ELR (cell line): Measurements from ENCODE around the gene CLBA1.

ENCODE experiments used
- DNase-seq: peaks from one replicate; pipeline ENCODE4 v3.0.0-alpha.2; 2015; ENCODE audit warnings: low read depth

CLBA1 gene

GRCh38 chr14:104979758-104980610 lies 5.6 kb upstream of the CLBA1 start:
- DNase-seq, result peak; percentile 63

DNA sequence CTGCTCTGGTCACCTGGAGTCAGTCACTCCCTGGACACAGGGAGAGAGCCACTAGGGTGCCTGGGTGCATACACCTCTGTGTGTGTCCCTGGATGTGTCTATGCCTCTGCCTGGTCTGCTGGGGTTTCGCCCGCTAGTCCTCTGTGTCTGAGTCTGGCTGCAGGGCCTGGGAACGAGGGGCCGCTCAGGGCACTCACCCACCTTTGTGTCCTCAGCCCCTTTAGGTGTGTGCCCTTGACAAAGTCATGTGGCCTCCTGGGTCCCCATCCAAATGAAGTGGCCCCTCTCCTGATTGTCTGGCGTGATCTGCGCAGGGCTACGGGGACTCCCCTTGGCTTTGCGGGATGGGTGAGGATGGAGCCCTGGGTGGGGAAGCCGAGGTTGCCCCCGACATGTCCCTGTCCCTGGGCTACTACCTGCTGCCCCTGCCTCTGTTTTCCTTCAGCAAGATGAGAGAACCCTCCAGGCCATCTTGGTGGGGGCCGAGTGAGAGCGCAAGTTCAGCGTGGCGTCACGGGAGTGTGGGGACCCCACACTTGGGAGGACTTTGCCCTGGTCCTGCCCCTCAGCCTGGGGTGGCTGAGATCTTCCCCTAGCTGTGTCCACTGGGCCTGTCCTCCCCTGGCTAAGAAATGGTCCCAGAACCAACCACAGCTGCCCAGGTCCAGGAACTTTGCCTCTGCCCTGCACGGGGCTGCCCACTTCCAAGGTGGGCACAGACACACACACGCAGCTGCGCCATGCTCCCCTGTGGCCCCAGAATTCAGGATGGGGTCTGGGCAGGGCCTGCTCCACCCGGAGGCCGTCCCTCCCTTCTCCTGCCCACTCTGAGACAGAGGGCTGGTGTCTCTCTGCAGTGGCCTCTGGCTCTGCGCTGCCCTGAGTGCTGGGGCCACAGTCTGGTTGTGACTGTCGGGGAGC lies 4.7 kb upstream of the CLBA1 start:
- DNase-seq, result no peak

DNA sequence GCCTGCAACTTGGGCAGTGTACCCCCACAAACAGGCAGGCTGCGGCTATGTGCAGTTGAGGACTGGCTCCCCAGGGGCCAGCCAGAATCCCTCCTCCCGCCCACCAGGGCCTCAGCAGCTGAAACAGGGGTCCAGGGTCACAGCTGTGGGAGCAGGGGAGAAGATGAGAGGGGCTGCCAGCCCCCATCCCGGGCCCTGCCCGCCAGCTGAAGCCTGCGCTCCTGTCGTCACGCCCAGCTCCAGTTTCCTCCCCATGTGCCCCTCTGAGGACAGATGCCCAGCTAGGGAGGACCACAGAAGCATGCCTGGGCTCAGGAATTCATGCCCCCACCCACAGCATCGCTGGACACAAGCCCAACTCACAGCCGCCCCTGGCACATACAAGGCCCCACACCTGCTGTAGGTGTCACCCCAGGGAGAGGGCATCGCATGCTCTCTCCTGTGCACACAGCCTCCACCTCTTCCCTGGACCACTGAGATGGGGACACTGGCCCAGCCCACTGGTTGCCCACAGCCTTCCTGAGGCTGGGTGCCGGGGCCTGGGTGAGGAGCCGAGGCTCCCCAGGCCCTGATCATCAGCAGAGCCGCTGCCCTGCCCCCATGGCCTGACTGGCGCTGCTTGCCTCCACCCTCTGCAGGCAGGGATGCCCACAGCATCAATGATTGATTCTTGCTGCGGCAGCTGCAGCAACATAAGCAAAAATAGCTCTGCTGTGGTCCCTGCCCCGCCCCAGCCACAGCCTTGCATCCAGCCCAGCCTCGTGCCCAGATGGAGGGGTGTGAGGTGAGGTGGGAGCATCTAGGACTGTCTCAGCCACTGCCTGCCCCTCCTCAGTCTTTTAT lies 3.7 kb upstream of the CLBA1 start:
- DNase-seq, result no peak

GRCh38 chr14:104982548-104983230 lies 2.9 kb upstream of the CLBA1 start:
- no peak for DNase-seq

DNA sequence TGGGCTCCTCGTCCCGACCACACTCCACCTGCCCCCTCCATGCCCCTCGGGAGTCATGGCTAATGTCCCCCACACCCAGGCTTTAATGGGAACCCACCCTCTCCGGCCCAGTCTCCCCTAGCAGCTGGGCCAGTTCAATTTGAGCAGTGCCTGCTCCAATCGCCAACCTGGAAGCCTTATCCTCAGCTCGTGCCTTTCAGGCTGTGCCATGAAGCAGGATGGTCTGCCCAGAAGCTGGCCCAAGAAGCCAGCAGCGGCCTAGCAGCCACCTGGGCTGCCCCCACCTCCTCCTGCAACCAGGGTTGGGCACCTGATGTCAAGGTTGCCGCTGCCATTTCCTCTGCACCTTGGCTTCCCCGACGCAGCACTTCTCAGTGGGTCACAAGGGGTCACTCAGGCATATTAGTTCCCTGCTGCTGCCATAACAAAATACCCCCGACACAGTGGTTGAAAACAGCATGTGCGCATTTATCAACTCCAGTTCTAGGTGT lies 2.3 kb upstream of the CLBA1 start:
- no peak for DNase-seq

GRCh38 chr14:104984056-104984894 lies 1.3 kb upstream of the CLBA1 start:
- DNase-seq, result no peak

- DNase-seq, result no peak
These were observed 1.0 kb downstream of the CLBA1 start for GRCh38 chr14:104986487-104987164.

DNA sequence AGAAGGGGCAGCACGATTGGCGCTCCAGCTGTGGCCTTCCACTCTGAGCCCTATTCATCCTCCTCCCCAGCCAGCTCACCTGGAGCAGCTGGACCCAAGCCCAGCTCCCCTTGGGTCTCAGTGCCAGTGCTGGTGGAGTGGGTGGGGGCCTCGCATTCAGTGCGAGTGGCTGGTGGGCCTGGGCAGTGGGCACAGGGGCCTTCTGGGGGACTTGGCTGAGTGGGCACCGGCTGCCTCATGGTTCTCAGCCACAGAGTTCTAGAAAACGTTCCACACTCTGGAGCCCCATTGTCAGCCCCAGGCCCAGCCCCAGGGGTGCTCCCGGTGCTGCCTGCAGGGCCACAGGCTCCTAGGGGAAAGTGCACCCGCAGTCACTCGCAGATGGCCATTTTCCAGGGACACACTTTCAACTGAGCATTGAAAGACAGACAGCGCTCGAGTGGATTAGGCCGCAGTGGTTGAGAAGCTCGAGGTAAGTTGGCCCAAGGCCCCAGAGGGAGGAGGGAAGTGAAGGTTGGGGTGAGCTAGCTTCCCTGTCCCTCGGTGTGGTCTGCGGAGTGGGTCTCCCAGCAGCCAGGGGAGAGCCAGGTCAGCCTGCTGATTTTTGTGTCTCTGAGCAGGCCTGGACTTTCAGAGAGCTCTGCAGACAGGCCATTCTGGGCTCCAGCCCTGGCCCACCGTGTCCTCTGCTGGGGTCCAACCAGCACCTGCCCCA lies 3.8 kb downstream of the CLBA1 start:
- no peak for DNase-seq

GRCh38 chr14:104989951-104990303 lies 4.3 kb downstream of the CLBA1 start:
- DNase-seq, result no peak

- DNase-seq, result no peak
These were observed 6.3 kb downstream of the CLBA1 start for GRCh38 chr14:104991896-104992230.

DNA sequence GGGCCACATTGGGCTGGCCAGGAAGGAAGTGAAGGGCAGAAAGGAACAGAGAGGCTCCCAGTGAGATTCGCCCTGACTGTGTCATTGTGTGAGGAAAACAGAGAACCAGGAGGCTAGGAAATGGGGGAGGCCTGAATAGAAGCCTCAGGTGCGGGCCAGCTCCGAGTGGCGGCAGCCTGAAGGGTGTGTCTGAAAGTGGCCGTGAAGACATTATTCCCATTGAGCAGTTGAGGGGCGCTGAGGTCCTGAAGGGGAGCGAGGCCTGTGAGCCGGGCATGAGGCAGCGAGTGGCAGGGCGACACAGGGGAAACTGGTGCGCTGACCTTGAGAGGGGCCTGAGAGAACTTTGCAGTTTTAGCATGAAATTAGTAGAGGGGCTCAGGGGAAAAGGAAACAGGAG lies 6.9 kb downstream of the CLBA1 start:
- DNase-seq, result no peak

DNA sequence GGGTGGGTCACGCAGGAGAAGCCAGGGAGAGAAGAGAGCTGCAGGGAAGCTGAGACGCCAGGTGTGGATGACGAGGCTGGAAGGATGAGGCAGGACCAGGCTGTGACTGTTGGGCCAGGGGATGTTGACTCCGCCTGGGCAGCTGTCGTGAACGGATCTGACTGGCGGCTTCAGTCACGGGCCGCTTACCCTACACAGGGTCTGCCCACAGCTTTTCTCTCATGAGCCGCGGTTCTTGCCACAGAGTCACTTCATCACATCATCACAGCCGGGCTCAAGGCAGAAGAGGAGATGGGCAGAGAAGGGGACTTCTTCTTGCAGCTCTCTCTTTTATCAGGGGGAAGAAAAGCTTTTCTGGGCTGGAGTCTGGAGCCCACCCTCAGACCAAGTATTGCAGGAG lies 7.7 kb downstream of the CLBA1 start:
- no peak for DNase-seq

GRCh38 chr14:104993808-104994591 lies 8.4 kb downstream of the CLBA1 start:
- DNase-seq, result no peak

GRCh38 chr14:104994978-104995377 lies 9.4 kb downstream of the CLBA1 start:
- DNase-seq, result no peak

DNA sequence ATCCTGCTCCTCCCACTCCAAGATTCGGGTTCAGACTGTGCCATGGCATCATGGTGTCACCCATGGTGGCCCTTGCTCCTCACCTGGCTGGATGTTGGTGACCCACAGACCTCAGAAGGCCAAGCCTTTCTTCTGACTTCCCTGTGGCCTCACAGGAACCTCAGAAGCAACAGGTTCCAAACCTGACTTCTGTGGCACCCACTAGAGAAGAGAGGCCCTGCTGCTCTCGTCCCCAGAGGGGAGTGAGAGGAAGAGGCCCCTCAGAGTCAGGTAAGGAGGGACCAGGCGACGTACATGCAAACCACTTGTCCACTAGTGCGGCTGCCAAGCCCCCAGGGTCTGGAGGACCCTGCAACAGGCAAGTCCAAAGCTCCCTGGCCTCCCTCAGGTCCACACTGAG lies 10.4 kb downstream of the CLBA1 start:
- no peak for DNase-seq

DNA sequence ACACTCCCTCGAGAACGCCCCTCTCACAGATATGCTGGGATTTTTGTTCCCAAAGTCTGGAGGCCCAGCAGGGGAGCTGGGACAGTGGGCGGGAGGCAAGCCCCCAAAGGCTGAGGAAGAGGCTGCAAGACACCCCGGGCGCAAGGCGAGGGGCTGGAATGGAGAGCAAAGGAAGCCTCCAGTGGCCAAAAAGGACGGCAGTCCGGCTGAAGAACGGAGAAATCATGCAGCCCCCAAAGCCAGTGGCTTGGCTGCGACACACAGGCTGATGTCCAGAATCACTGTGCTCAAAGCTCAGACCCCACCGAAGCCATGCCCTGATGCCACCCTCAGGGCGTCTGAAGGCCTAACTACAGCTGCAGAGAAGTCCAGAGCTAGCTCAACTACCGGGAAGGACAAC lies 10.9 kb downstream of the CLBA1 start:
- DNase-seq, result no peak

DNA sequence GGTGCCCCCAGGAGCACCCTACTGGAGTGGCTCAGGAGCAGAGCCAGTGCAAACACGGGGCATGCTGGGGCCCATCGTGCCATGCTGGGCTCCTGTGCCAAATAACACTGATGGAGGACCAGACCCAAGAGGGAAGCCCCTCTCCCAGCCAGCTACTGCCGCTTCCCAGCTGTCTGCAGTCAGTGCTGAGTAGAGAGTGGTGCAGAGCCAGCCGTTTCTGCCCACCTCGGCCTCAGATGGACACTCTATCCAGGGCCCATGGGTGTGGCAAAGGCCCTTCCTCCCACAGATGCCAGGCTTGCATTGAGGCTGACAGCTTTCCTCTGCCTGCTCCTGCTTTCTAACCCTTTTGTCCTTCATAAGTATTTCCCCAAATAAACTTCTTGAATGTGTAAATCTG lies 13.2 kb downstream of the CLBA1 start:
- DNase-seq, result no peak

DNA sequence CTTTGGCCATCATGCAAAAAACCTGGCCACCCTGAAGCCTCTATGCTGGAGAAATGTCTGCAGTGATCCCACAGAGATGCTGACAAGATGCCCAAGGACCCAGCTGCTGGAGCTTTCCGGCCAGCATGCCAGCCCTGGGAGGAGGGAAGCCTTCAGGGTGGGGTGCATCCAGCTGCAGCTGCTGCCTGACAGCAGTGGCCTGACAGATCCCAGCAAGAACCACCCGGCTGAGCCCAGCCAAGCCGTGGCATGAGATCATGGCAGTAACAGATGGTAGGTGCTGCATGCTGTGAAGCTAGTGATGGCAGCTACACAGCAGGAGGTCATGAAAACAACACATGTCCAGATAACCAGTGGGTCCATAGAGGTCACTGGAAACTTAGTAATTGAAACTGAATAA lies 13.8 kb downstream of the CLBA1 start:
- no peak for DNase-seq
